WTC11 (cell line): ENCODE results near the gene ABCC4. TPM values are rescaled to one million over a fixed set of nuclear protein-coding genes. Genes with fewer than 3 reads are reported as not detected.

Source experiments
- ATAC-seq: fragments of 200-7000 bp; cut with Tn5 transposase; 2 replicates; pipeline ENCODE4 v1.10.0; 2021; ENCODE audit warnings: mild to moderate bottlenecking, moderate library complexity
- CTCF ChIA-PET: fragments of 300-600 bp; sonication (Branson Sonifier 250); formaldehyde crosslinking; loops from one replicate; lab custom pipeline; 2021; ENCODE audit warnings: antibody characterized with exemption; lab: Charles Lee
- POLR2A ChIA-PET: fragments of 350-600 bp; sonication (Branson Sonifier 250); formaldehyde crosslinking; loops from one replicate; lab custom pipeline; 2021; ENCODE audit warnings: antibody characterized with exemption; lab: Charles Lee
- DNase-seq: peaks from one replicate; pipeline ENCODE4 v3.0.0; 2021; ENCODE audit warnings: low spot score
- H3K27ac Mint-ChIP-seq: 2 replicates; pipeline ENCODE4 v1.8.0; 2021; ENCODE audit warnings: mixed read lengths
- H3K27me3 Mint-ChIP-seq: 2 replicates; pipeline ENCODE4 v1.8.0; 2021; ENCODE audit warnings: low read depth, mild to moderate bottlenecking, moderate library complexity, mixed read lengths
- H3K36me3 Mint-ChIP-seq: 2 replicates; pipeline ENCODE4 v1.8.0; 2021; ENCODE audit warnings: mixed read lengths
- H3K4me1 Mint-ChIP-seq: 2 replicates; pipeline ENCODE4 v1.8.0; 2022; ENCODE audit warnings: mixed read lengths
- H3K4me3 Mint-ChIP-seq: 2 replicates; pipeline ENCODE4 v1.8.0; 2021; ENCODE audit warnings: mild to moderate bottlenecking, moderate library complexity, mixed read lengths
- H3K9me3 Mint-ChIP-seq: 2 replicates; pipeline ENCODE4 v1.8.0; 2021; ENCODE audit warnings: mixed read lengths
- ATF2 ChIP-seq: sonication (generic); formaldehyde crosslinking; IDR thresholded peaks from 2 replicates; pipeline ENCODE4 v1.8.1; 2022; ENCODE audit warnings: low read depth, missing genetic modification reagents, borderline replicate concordance
- CREB1 ChIP-seq: sonication (generic); formaldehyde crosslinking; IDR thresholded peaks from 2 replicates; pipeline ENCODE4 v1.8.0; 2023; ENCODE audit warnings: mild to moderate bottlenecking, missing genetic modification reagents
- CREM ChIP-seq: sonication (generic); formaldehyde crosslinking; IDR thresholded peaks from 2 replicates; pipeline ENCODE4 v1.8.1; 2022; ENCODE audit warnings: mild to moderate bottlenecking, missing genetic modification reagents, moderate library complexity
- E2F1 ChIP-seq: sonication (generic); formaldehyde crosslinking; IDR thresholded peaks from 2 replicates; pipeline ENCODE4 v1.8.0; 2022; ENCODE audit warnings: mild to moderate bottlenecking, missing genetic modification reagents
- E2F4 ChIP-seq: sonication (generic); formaldehyde crosslinking; IDR thresholded peaks from 2 replicates; pipeline ENCODE4 v1.8.1; 2022; ENCODE audit warnings: low read depth, mild to moderate bottlenecking, moderate library complexity, missing genetic modification reagents, borderline replicate concordance
- EMX1 ChIP-seq: fragments of 250-450 bp; sonication (Bioruptor Pico); IDR thresholded peaks from 2 replicates; pipeline ENCODE4 v1.8.0; 2021; ENCODE audit warnings: mild to moderate bottlenecking
- ESRRA ChIP-seq: sonication (generic); formaldehyde crosslinking; IDR thresholded peaks from 2 replicates; pipeline ENCODE4 v1.8.1; 2022; ENCODE audit warnings: mild to moderate bottlenecking, missing genetic modification reagents, borderline replicate concordance
- FOXK1 ChIP-seq: sonication (generic); formaldehyde crosslinking; IDR thresholded peaks from 2 replicates; pipeline ENCODE4 v1.8.0; 2022; ENCODE audit warnings: mild to moderate bottlenecking, moderate library complexity, missing genetic modification reagents
- HMGXB4 ChIP-seq: sonication (generic); formaldehyde crosslinking; IDR thresholded peaks from 2 replicates; pipeline ENCODE4 v1.8.1; 2023; ENCODE audit warnings: mild to moderate bottlenecking, moderate library complexity, missing genetic modification reagents
- IRF2 ChIP-seq: sonication (generic); formaldehyde crosslinking; IDR thresholded peaks from 2 replicates; pipeline ENCODE4 v1.8.0; 2022; ENCODE audit warnings: low read depth, missing genetic modification reagents, borderline replicate concordance
- MAX ChIP-seq: sonication (generic); formaldehyde crosslinking; IDR thresholded peaks from 2 replicates; pipeline ENCODE4 v1.8.0; 2022; ENCODE audit warnings: mild to moderate bottlenecking, missing genetic modification reagents
- NR2C2 ChIP-seq: sonication (generic); formaldehyde crosslinking; IDR thresholded peaks from 2 replicates; pipeline ENCODE4 v1.8.0; 2022; ENCODE audit warnings: mild to moderate bottlenecking, missing genetic modification reagents
- PRDM15 ChIP-seq: sonication (generic); formaldehyde crosslinking; IDR thresholded peaks from 2 replicates; pipeline ENCODE4 v1.8.0; 2022; ENCODE audit warnings: missing genetic modification reagents
- RORB ChIP-seq: fragments of 250-450 bp; sonication (Bioruptor Pico); IDR thresholded peaks from 2 replicates; pipeline ENCODE4 v1.9.0; 2021; ENCODE audit warnings: mild to moderate bottlenecking
- ZBTB21 ChIP-seq: sonication (generic); formaldehyde crosslinking; IDR thresholded peaks from 2 replicates; pipeline ENCODE4 v1.8.1; 2023; ENCODE audit warnings: mild to moderate bottlenecking, missing genetic modification reagents, borderline replicate concordance
- ZNF317 ChIP-seq: sonication (generic); formaldehyde crosslinking; IDR thresholded peaks from 2 replicates; pipeline ENCODE4 v1.8.1; 2023; ENCODE audit warnings: low read depth, mild to moderate bottlenecking, moderate library complexity, missing genetic modification reagents, borderline replicate concordance
- ZNF396 ChIP-seq: fragments of 250-450 bp; sonication (Bioruptor Pico); IDR thresholded peaks from 2 replicates; pipeline ENCODE4 v1.8.0; 2021; ENCODE audit warnings: mild to moderate bottlenecking, moderate library complexity, borderline replicate concordance
- ZNF416 ChIP-seq: fragments of 250-450 bp; sonication (Bioruptor Pico); IDR thresholded peaks from 2 replicates; pipeline ENCODE4 v1.9.0; 2021; ENCODE audit warnings: mild to moderate bottlenecking, inconsistent platforms
- total RNA-seq: library from RNA; stranded (reverse); gene quantifications from 3 replicates; pipeline ENCODE4 v1.2.3, GENCODE V29; 2021

Gene ABCC4
- total RNA-seq, 1 experiment from 2014 or later: 7.2 TPM

GRCh38 chr13:95298971-95299621, 2.2 kb downstream of the ABCC4 start:
- CTCF ChIA-PET: interaction anchor here (0.6 to 4.0 kb wide), 6 partner anchors 25 to 110 kb away, joined by 3 to 38 read pairs (median 4); no protein-coding TSS in a partner anchor
- DNase-seq (no peak), ATAC-seq (no peak)
- Mint-ChIP-seq H3K4me1 (peaks cover 11% of the 10 kb centered on the region), H3K27ac (no peak overlapping the region), H3K4me3 (no peak overlapping the region), H3K36me3 (no peaks in the 10 kb centered on the region), H3K9me3 (no peaks in the 10 kb centered on the region), H3K27me3 (peaks cover 41% of the 10 kb centered on the region)
- TF ChIP-seq MAX (CRISPR knock-in tag): no peak
- TF ChIP-seq ZNF396 (CRISPR knock-in tag): no peak
- no peak for TF ChIP-seq NR2C2 (CRISPR knock-in tag)
- no peak for TF ChIP-seq ATF2
- no peak for TF ChIP-seq IRF2 (CRISPR knock-in tag)
- TF ChIP-seq HMGXB4 (CRISPR knock-in tag): no peak
- no peak for TF ChIP-seq CREB1 (CRISPR knock-in tag)
- TF ChIP-seq ZNF317 (CRISPR knock-in tag): no peak
- TF ChIP-seq CREM (CRISPR knock-in tag): no peak
- TF ChIP-seq RORB (CRISPR knock-in tag): no peak
- POLR2A ChIA-PET: interaction anchor here (0.6 kb wide), 2 partner anchors 100 to 398 kb away, joined by 3 read pairs; no protein-coding TSS in a partner anchor

- H3K27me3 Mint-ChIP-seq: peaks cover 36% of the 10 kb centered on the region
- no peak overlapping the region for H3K4me3 Mint-ChIP-seq
- DNase-seq (no peak), ATAC-seq (no peak)
- CTCF ChIA-PET: interaction anchor here (0.7 to 4.1 kb wide), 6 partner anchors 24 to 109 kb away, joined by 3 to 80 read pairs (median 4); no protein-coding TSS in a partner anchor
- TF ChIP-seq FOXK1 (CRISPR knock-in tag): no peak
- TF ChIP-seq E2F4 (CRISPR knock-in tag): no peak
- TF ChIP-seq PRDM15 (CRISPR knock-in tag): no peak
- TF ChIP-seq ZBTB21 (CRISPR knock-in tag): no peak
- TF ChIP-seq EMX1 (CRISPR knock-in tag): no peak
- TF ChIP-seq E2F1 (CRISPR knock-in tag): no peak
- TF ChIP-seq ZNF416: no peak
- TF ChIP-seq ESRRA (CRISPR knock-in tag): no peak
- no peak for TF ChIP-seq MAX (CRISPR knock-in tag)
- H3K4me1 Mint-ChIP-seq: peaks cover 11% of the 10 kb centered on the region
- peak overlapping the region; percentile 65; the same call in 1 of the 2 replicates for H3K27ac Mint-ChIP-seq
- no peaks in the 10 kb centered on the region for H3K36me3 Mint-ChIP-seq
- POLR2A ChIA-PET: interaction anchor here (0.6 kb wide), 1 partner anchor 397 kb away, joined by 3 read pairs; no protein-coding TSS in a partner anchor
- no peaks in the 10 kb centered on the region for H3K9me3 Mint-ChIP-seq
Observed at GRCh38 chr13:95298169-95298965, 2.9 kb downstream of the ABCC4 start.
